SK-N-SH treated with all-trans-retinoic acid at 6 μM for 48 hours (cell line): ENCODE results near the gene KAT6B.
"Not testable (repeated sequence)": the region's sequence is repeated elsewhere in the genome, so short reads cannot be mapped to it uniquely, and the experiment has no call there.

Experiments used
- ATAC-seq: fragments of 200-7000 bp; cut with Tn5 transposase; 3 replicates; pipeline ENCODE4 v1.9.1; 2020; ENCODE audit warnings: mild to moderate bottlenecking, moderate library complexity
- ARNTL ChIP-seq: fragments of 450-650 bp; formaldehyde crosslinking; IDR thresholded peaks from 2 replicates; pipeline ENCODE4 v1.5.0; 2020; ENCODE audit warnings: low read depth, mild to moderate bottlenecking, moderate library complexity, borderline replicate concordance
- BACH2 ChIP-seq: fragments of 250-450 bp; sonication (Bioruptor Pico); IDR thresholded peaks from 2 replicates; pipeline ENCODE4 v1.9.0; 2021; ENCODE audit warnings: mild to moderate bottlenecking, borderline replicate concordance
- CREB5 ChIP-seq: fragments of 250-450 bp; sonication (Bioruptor Pico); IDR thresholded peaks from 2 replicates; pipeline ENCODE4 v1.5.1; 2020; ENCODE audit warnings: low read depth, mild to moderate bottlenecking, moderate library complexity
- CSDC2 ChIP-seq: fragments of 250-450 bp; sonication (Bioruptor Pico); IDR thresholded peaks from 2 replicates; pipeline ENCODE4 v1.5.0; 2020; ENCODE audit warnings: mild to moderate bottlenecking, moderate library complexity
- CSRNP3 ChIP-seq: fragments of 250-450 bp; sonication (Bioruptor Pico); IDR thresholded peaks from 2 replicates; pipeline ENCODE4 v1.5.1; 2021; ENCODE audit warnings: mild to moderate bottlenecking, moderate library complexity
- ESRRG ChIP-seq: fragments of 250-450 bp; sonication (Bioruptor Pico); IDR thresholded peaks from 2 replicates; pipeline ENCODE4 v1.6.1; 2021; ENCODE audit warnings: mild to moderate bottlenecking
- GLIS3 ChIP-seq: fragments of 250-450 bp; sonication (Bioruptor Pico); IDR thresholded peaks from 2 replicates; pipeline ENCODE4 v1.5.0; 2020; ENCODE audit warnings: mild to moderate bottlenecking, moderate library complexity
- ISL1 ChIP-seq: fragments of 250-450 bp; sonication (Bioruptor Pico); IDR thresholded peaks from 2 replicates; pipeline ENCODE4 v2.1.2; 2022; ENCODE audit warnings: mild to moderate bottlenecking, moderate library complexity
- OSR1 ChIP-seq: fragments of 250-450 bp; sonication (Bioruptor Pico); IDR thresholded peaks from 2 replicates; pipeline ENCODE4 v1.8.0; 2022; ENCODE audit warnings: moderate library complexity, mild to moderate bottlenecking, inconsistent platforms
- PATZ1 ChIP-seq: fragments of 250-450 bp; sonication (Bioruptor Pico); IDR thresholded peaks from 2 replicates; pipeline ENCODE4 v1.8.0; 2020; ENCODE audit warnings: mild to moderate bottlenecking, moderate library complexity, borderline replicate concordance
- PPARA ChIP-seq: fragments of 250-450 bp; sonication (Bioruptor Pico); IDR thresholded peaks from 2 replicates; pipeline ENCODE4 v1.5.0; 2020; ENCODE audit warnings: mild to moderate bottlenecking, borderline replicate concordance
- RARB ChIP-seq: fragments of 250-450 bp; sonication (Bioruptor Pico); IDR thresholded peaks from 2 replicates; pipeline ENCODE4 v1.8.0; 2021; ENCODE audit warnings: mild to moderate bottlenecking, moderate library complexity
- SNAI2 ChIP-seq: fragments of 250-450 bp; sonication (Bioruptor Pico); IDR thresholded peaks from 2 replicates; pipeline ENCODE4 v1.5.0; 2020; ENCODE audit warnings: mild to moderate bottlenecking, moderate library complexity
- TCF4 ChIP-seq: fragments of 250-450 bp; sonication (Bioruptor Pico); IDR thresholded peaks from 2 replicates; pipeline ENCODE4 v1.8.0; 2021; ENCODE audit warnings: mild to moderate bottlenecking, moderate library complexity, borderline replicate concordance
- TOX ChIP-seq: fragments of 250-450 bp; sonication (Bioruptor Pico); IDR thresholded peaks from 2 replicates; pipeline ENCODE4 v1.8.0; 2021; ENCODE audit warnings: mild to moderate bottlenecking, moderate library complexity, borderline replicate concordance
- ZC3H10 ChIP-seq: fragments of 250-450 bp; sonication (Bioruptor Pico); IDR thresholded peaks from 2 replicates; pipeline ENCODE4 v1.5.1; 2021; ENCODE audit warnings: mild to moderate bottlenecking, moderate library complexity
- ZFP3 ChIP-seq: fragments of 250-450 bp; sonication (Bioruptor Pico); IDR thresholded peaks from 2 replicates; pipeline ENCODE4 v1.5.0; 2020; ENCODE audit warnings: mild to moderate bottlenecking, moderate library complexity
- ZFP30 ChIP-seq: fragments of 450-650 bp; formaldehyde crosslinking; IDR thresholded peaks from 2 replicates; pipeline ENCODE4 v1.5.0; 2022; ENCODE audit warnings: mild to moderate bottlenecking, moderate library complexity
- ZNF565 ChIP-seq: fragments of 450-650 bp; formaldehyde crosslinking; conservative IDR thresholded peaks from 2 replicates; pipeline ENCODE4 v1.5.0; 2020; ENCODE audit warnings: low read depth, mild to moderate bottlenecking, moderate library complexity
- ZNF70 ChIP-seq: fragments of 450-650 bp; formaldehyde crosslinking; IDR thresholded peaks from 2 replicates; pipeline ENCODE4 v1.5.0; 2020; ENCODE audit warnings: mild to moderate bottlenecking, moderate library complexity
- TF ChIP-seq, protein P1 (sequence below): fragments of 250-450 bp; sonication (Bioruptor Pico); IDR thresholded peaks from 2 replicates; pipeline ENCODE4 v1.5.0; 2020; ENCODE audit warnings: mild to moderate bottlenecking, moderate library complexity
- TF ChIP-seq, protein P2 (sequence below): fragments of 250-450 bp; sonication (Bioruptor Pico); IDR thresholded peaks from 2 replicates; pipeline ENCODE4 v1.8.0; 2021; ENCODE audit warnings: low read depth, mild to moderate bottlenecking, moderate library complexity, borderline replicate concordance

Gene KAT6B

GRCh38 chr10:74826142-74827044, at the start of gene KAT6B:
Gene KAT6B (plus strand): TSS chr10:74826600. CDS start chr10:74842858, 16,258 bp downstream.
- peak; percentile 94 for ATAC-seq
- no peak for TF ChIP-seq ZC3H10

- no peak for ATAC-seq
These were observed 47.8 kb upstream of the KAT6B start for GRCh38 chr10:74778436-74779094.

DNA sequence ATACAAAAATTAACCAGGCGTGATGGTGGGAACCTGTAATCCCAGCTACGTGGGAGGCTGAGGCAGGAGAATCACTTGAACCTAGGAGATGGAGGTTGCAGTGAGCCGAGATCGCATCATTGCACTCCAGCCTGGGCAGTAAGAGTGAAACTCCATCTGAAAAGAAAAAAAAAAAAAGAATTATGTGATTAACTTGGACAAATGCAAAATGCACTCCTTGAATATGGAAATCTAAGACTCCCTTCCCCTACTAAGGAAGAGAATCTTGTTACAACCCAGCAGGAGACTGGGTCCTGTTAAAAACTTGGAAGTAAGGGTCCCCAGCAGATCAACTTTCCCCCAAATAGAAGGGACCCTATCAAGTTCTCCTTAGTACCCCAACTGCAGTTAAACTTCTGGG, 44.5 kb upstream of the KAT6B start:
- ATAC-seq, result not testable (repeated sequence)

More at GRCh38 chr10:74778436-74779094, 47.8 kb upstream of the KAT6B start:
- TF ChIP-seq GLIS3 (CRISPR knock-in tag) (no peak), ESRRG (CRISPR knock-in tag) (no peak), ZC3H10 (no peak), ZFP3 (CRISPR knock-in tag) (no peak), ZNF70 (CRISPR knock-in tag) (no peak), ARNTL (CRISPR knock-in tag) (no peak), SNAI2 (CRISPR knock-in tag) (no peak), PATZ1 (CRISPR knock-in tag) (no peak), OSR1 (CRISPR knock-in tag) (no peak), PPARA (CRISPR knock-in tag) (no peak)
- TF ChIP-seq, protein P1, sequence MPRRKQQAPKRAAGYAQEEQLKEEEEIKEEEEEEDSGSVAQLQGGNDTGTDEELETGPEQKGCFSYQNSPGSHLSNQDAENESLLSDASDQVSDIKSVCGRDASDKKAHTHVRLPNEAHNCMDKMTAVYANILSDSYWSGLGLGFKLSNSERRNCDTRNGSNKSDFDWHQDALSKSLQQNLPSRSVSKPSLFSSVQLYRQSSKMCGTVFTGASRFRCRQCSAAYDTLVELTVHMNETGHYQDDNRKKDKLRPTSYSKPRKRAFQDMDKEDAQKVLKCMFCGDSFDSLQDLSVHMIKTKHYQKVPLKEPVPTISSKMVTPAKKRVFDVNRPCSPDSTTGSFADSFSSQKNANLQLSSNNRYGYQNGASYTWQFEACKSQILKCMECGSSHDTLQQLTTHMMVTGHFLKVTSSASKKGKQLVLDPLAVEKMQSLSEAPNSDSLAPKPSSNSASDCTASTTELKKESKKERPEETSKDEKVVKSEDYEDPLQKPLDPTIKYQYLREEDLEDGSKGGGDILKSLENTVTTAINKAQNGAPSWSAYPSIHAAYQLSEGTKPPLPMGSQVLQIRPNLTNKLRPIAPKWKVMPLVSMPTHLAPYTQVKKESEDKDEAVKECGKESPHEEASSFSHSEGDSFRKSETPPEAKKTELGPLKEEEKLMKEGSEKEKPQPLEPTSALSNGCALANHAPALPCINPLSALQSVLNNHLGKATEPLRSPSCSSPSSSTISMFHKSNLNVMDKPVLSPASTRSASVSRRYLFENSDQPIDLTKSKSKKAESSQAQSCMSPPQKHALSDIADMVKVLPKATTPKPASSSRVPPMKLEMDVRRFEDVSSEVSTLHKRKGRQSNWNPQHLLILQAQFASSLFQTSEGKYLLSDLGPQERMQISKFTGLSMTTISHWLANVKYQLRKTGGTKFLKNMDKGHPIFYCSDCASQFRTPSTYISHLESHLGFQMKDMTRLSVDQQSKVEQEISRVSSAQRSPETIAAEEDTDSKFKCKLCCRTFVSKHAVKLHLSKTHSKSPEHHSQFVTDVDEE (CRISPR knock-in tag), result no peak

GRCh38 chr10:74784462-74784861, 41.9 kb upstream of the KAT6B start:
- no peak for ATAC-seq
- TF ChIP-seq ARNTL (CRISPR knock-in tag), result no peak
- TF ChIP-seq TCF4 (CRISPR knock-in tag), result no peak
- no peak for TF ChIP-seq ZNF565
- no peak for TF ChIP-seq TOX (CRISPR knock-in tag)
- TF ChIP-seq ESRRG (CRISPR knock-in tag), result no peak
- TF ChIP-seq PATZ1 (CRISPR knock-in tag), result no peak
- TF ChIP-seq CSDC2 (CRISPR knock-in tag), result no peak
- TF ChIP-seq GLIS3 (CRISPR knock-in tag), result no peak
- TF ChIP-seq ZFP30, result no peak

DNA sequence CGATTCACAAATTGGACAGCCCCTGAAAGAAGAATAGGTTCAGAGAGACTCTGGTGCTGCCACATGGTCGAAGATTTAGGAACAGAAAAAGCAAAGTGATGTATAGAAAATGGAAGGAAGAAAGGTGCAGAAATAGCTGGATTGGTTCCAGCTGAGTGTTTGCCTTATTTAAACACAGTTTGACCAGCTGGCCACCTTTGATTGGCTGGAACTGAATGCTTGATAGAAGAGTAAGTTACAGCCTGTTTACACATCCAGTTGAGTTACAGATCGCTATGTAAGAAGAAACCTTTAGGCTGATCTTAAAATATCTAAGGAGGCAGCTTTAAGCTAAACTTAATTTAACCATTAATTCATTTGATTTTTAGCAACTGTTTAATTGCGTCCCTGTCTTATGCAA, 40.3 kb upstream of the KAT6B start:
- ATAC-seq, result no peak
- TF ChIP-seq ZNF565 (no peak), BACH2 (CRISPR knock-in tag) (no peak), ZNF70 (CRISPR knock-in tag) (no peak), CSDC2 (CRISPR knock-in tag) (no peak), ISL1 (no peak), ARNTL (CRISPR knock-in tag) (no peak), GLIS3 (CRISPR knock-in tag) (no peak), CSRNP3 (no peak), RARB (CRISPR knock-in tag) (no peak), ZFP3 (CRISPR knock-in tag) (no peak), CREB5 (CRISPR knock-in tag) (no peak), ZC3H10 (no peak)
- TF ChIP-seq, protein P2, sequence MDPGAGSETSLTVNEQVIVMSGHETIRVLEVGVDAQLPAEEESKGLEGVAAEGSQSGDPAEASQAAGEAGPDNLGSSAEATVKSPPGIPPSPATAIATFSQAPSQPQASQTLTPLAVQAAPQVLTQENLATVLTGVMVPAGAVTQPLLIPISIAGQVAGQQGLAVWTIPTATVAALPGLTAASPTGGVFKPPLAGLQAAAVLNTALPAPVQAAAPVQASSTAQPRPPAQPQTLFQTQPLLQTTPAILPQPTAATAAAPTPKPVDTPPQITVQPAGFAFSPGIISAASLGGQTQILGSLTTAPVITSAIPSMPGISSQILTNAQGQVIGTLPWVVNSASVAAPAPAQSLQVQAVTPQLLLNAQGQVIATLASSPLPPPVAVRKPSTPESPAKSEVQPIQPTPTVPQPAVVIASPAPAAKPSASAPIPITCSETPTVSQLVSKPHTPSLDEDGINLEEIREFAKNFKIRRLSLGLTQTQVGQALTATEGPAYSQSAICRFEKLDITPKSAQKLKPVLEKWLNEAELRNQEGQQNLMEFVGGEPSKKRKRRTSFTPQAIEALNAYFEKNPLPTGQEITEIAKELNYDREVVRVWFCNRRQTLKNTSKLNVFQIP (CRISPR knock-in tag), result no peak
- TF ChIP-seq, all 23 proteins: peak for 0
